ENCODE data around the gene ADORA3.

Gene ADORA3

DNA sequence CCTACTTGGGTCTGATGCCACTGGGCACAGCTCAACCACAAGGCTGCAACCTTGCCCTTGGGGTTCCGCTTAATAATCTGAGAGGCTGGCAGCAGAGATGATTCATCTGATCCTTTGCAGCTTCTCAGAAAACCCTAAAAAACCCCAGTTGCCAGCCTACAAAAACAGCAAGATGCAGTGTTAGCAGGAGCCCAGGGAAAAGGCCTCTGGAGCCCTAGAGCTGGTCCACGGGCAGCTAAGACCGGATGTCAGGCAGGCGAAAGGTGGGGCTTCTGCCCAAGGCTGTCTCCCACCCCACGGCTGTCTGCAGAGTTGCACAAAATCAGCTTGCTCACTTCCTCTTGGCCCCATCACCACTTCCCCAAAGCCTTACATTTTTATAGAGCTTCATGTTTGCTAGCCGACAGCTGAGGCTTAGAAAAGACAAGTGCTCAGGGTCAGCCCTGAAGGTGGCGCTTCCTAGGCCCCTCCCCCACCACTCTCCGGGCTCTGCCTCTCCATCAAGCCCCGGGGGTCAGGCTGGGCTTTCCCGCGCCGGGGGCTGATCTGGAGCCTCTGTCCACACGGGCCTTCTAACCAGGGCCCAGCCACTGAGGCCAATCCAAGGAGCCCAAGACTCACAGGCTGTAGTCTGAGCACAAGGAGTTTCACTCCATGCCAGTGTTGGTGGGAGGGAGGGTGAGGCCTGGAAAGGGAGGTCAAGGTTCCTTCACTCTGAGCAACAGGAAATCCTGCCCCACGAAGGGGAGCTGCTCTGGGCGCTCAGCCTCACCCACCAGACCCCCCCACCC, 4.2 kb upstream of the ADORA3 start:
- DNase-seq, result peak; percentile 84

DNA sequence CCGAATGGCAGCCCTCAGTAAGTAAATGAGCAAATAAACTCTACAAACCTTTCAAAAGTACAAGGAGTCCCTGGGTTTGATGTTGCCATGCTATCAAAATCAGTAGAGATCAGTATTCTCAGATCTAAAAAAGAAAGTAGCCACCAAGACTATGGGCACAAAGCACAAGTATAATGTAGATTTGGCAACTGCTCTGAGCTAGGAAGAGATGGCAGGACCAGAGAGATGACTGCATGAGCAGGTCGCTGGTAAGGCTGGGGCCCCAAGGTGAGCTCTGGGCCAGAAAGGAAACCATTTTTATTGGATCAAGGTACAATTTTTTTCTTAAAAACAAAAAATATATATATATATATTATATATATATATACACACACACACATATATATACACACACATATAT, 3.1 kb upstream of the ADORA3 start:
- no peak for DNase-seq

DNA sequence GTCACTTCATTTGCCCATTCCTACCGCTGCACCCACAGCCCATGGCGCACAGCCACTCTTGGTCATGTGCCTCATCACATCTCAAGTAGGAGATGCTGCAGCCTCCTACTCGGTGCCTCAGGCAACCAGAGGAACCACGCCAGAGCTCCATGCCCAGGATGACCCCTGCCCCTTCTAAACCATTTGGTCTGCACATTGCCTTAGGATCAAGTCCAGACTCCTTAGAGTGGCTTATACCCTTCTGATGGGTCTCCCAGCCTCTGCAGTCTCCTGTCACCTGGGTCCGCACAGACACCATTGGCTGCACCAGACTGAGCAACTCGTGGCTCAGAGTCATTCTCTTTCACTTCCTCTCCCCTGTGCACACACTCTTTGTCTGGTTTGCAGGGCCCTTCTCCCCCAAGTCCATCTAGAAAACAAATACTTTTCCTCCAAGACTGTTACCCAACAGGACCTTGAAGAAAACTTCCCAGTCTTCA, 2.2 kb upstream of the ADORA3 start:
- peak; percentile 70 for DNase-seq

DNA sequence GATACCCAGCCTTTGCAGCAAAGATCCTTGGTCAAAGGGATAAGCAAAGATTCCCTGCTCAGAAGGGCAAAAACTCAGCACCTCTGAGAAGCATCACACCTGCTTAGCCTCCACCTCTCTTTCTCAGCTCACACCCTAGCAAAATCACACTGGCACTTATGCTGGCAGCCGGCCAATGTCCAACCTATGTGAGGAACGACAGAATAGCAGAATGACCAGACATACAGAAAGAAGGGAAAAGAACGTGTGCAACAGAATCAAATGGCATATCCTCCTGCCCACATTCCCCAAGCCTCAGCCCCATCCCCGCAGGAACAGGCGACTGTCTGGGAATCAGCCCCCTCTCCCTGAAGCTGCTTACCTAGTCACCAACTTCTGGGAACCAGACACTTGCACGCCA, 664 bp upstream of the ADORA3 start:
- DNase-seq, result no peak

DNA sequence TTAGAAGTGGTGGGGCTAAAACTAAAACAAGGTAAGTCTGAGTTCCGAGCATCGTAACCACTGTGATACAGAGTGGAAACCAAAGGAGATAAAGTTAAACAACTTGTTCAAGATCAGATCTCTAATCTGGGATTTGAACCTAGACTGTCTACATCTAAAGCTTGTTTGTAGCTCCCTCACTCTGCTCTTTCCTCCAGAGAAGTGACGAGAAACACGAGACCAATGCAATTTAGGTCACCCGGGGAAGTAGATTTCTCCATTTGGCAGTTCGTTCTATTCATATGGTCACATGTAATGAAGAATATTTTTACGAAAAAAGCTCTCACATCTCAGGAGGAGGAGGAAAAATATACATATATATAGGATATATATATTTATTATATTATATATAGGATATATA, 1.8 kb downstream of the ADORA3 start:
- no peak for DNase-seq

DNA sequence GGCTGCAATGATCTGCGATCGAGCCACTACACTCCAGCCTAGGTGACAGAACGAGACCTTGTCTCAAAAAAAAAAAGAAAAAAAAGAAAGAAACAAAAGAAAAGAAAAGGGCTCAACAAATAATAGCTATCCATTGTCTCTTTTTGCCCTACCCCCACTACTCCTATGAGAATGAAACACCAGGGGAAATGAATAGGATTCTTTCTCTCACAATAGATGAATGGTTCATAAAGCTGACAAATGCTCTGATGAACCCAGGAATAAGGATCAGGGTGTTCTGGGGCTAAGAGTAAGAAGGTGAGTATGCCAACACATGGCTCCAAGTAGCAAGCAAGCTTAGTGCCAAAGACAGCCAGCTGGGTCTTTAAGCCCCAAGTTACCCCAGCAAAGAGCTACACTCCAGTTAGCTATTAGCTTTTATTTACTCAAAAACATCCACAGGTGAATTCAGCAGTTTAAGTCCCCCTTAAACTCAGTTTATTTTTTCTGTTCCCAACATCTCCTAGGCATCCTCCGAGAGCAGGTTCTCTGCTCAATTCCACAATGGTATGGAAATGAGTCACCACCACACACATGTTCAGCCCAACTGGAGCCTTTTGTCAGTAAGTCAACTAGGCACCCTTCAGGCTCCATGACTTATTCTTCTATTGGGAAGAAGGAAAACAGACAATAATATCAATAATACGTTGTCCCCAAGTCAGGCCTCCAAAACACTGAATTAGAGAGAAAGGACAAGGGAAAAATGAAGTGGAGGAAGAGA, 4.2 kb downstream of the ADORA3 start:
- no peak for DNase-seq

DNA sequence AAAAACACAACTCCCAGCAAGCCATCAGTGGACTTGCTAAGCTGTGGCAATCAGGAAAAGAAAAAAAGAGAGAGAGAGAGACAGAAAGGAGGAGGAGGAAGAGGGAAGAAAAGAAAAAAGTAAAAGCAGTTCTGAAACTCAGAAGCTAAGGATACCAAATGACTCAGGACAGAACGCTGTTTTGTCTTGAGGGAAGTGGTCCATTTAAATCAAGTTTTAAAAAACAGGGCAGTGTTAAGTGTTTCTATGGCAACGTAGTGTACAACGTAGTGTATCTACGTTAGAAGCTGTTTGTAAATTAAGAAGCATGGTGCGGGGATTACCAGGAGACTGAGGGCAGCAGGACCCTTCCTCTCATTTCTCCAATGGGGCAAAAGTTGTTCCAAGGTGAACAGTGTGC, 5.8 kb downstream of the ADORA3 start:
- DNase-seq, result no peak

DNA sequence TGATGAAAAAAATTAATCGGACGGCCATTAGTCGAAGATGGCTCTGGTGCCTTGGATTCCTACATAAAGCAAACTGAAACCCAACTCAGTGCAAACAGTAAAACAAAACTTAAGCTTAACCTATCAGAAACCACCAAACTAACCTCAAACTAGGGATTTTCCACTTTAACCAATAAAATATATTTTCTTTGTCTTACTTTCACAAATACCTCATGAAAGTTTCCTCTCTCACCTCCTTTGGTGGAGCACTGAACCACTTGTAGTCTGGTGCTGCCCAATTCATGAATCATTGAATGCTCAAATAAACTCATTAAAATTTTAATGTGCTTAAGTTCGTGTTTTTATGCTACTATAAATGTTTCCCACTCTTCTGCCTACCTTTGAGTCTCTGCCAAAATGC, 7.0 kb downstream of the ADORA3 start:
- DNase-seq, result no peak

DNA sequence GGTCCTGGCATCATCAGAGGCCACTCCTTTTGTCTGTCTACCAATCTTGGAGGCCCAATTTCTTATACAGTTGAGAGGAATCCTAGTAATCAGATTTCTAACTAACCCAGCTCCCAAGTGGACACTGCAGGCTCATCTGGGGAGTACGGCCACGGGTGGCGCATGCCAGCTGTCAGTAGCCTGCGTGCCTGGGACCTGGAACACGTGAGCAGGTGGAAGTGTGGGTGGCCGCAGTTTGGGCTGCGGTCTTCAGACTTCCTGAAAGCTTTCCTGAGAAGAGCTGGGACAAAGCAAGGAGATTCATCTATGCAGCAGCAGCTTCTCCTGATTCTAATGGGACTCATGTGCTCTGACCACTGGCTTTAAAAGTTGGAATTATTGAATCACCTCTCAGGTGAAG, 12.4 kb downstream of the ADORA3 start:
- DNase-seq, result no peak

DNA sequence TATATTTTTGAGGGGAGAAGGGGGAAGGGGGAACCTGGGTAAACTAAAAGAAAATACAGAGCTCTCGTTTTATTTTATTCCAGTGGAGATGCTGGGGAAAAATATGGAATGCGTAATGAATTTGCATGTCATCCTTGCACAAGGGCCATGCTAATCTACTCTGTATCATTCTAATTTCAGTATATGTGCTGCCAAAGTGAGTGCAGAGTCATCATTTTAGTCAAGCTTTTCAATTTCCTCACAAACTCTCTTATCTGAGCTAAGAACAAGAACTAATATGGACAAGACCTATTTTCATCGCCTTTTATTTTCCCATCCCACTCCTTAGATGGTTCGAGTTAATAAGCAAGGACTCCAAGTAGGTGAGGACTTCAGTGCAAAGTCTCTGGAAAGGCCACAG, 13.2 kb downstream of the ADORA3 start:
- DNase-seq, result no peak

DNA sequence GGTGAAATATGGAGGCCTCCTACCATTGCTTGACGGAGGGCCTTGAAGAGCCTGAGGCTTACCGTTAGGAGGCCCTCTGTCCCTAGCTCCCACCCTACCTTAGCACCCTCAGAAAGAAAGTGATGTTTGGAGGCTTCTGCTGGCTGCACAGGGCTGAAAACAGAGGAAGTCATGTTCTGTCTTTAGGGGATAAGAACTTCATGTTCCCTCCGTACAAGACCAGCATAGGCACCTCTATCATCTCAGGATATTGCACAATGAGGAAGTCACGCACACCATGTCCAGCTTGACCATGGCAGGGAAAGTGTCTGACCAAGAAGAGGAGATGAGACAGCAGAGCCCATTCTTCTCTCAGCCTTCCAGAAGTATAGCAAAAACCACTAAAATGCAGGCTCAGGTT, 13.8 kb downstream of the ADORA3 start:
- peak; percentile 24 for DNase-seq

DNA sequence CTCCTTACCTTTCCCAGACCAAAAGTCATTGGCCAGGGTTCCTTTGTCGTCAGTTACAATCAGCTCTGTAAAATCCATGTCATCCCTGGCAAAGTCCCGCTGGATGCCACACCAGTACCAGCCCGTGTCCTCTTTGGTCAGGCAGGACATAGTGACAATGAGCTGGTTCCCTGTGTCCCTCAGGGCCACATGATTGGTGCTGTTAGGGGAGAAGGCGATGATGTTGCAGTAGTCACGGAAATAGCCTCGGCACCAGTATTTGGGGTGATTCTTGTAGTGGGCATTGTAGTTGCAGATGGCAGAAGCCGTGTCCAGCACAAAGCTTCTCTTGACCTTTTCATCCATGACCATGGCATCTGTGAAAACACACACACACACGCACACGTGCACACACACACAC, 14.8 kb downstream of the ADORA3 start:
- DNase-seq, result no peak

DNA sequence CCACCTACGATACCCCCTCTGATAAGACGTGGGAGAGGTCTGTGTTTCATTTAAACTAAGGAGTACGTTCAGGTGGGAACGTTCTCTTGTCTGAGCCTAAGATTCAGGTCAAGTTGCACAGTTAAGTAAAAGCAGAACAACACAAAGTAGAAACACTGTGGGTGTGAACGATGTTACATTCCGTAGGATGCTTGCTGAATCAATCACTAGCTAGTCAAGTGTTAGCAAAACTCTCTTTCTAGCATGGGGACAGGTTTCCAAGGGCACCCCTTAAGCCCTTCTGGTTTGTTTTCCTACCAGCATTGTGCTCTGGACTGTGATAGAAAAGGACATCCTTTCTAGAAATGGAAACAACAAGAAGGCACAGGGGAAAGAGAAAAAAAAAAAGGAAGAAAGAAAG, 16.3 kb downstream of the ADORA3 start:
- no peak for DNase-seq

DNA sequence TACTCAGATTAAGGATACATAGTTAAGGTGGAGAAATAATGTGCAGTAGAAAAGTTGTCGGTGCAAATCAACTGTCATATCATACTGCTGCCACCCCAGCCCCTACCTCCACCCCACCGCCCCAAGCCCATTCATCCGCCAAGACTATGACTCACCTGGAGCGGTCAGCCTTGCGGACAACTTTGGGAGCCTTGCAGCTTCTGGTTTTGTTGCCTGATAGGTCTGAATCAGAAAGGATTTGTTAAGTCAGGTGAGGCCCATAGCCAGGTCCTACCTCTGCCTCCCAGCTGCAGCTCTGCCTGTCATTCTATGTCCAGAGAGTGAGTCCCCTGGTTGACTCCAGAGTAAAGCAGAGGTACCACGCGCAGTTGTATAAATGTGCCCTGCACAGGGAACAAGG, 17.0 kb downstream of the ADORA3 start:
- DNase-seq, result no peak

DNA sequence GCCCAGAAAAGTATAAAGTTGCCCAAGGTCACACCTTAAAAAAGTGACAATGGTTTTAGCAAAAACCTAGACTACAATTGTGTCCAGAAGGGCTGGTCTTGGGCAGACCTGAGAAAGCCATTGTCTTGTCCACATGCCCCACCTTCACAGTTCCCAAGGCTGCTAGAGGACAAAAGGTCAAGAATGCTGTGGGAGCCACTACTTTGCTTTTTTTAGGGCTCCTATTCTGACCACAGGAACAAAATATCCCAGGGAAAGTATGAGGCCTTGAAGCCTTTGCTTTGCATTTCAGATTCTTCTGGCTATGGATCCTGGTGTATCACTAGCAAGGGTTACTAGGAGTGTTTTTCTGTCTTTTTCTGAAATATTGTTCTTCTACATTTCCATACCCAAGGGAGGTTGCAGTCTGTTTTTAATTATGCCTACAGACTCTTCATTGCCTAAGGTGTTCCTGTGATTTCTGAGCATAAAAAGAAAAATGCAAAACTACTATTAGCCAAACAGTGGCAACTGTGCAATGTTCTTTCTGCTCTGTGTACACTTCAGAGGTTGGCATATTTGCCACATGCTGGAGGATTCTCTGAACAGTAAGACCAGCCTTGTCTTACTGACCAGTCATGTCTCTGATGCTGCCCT, 18.9 kb downstream of the ADORA3 start:
- DNase-seq, result no peak

DNA sequence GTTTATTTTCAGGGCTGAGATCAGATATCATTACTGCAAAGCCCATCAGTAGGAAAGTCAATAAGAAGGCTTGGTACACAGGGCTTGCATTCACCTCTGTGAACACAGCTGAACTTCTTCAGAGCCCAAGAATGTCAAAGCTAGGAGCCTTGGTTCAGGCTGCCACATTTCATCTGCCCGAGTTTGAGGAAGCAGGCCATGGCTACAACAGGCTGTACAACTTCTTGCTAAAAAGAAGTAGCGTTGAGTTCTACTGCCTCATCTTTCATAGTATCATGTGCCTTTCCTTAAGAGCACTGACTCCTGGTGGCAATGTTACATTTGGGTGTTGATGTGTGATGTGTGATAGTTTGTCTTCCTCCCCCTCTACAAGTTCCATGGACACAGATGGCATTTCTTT, 19.6 kb downstream of the ADORA3 start:
- DNase-seq, result no peak

DNA sequence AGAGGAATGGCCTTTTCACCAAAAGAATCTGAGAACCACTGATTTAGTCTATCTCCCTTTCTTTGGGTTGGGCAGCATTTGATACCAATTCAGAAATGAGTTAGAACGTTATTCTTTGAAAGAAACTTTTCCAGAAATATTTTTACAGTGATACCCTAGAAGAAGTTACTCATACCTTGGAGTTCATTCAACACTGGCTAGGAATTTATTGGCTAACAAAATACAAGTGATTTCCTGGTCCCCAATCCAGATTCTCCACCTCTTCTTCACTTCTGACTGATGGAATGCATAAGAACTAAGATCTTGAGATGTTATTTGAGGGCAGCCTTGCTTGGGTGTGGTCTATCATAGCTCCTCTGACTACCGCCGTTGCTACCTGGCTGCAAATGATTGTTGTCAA, 20.3 kb downstream of the ADORA3 start:
- DNase-seq, result no peak

DNA sequence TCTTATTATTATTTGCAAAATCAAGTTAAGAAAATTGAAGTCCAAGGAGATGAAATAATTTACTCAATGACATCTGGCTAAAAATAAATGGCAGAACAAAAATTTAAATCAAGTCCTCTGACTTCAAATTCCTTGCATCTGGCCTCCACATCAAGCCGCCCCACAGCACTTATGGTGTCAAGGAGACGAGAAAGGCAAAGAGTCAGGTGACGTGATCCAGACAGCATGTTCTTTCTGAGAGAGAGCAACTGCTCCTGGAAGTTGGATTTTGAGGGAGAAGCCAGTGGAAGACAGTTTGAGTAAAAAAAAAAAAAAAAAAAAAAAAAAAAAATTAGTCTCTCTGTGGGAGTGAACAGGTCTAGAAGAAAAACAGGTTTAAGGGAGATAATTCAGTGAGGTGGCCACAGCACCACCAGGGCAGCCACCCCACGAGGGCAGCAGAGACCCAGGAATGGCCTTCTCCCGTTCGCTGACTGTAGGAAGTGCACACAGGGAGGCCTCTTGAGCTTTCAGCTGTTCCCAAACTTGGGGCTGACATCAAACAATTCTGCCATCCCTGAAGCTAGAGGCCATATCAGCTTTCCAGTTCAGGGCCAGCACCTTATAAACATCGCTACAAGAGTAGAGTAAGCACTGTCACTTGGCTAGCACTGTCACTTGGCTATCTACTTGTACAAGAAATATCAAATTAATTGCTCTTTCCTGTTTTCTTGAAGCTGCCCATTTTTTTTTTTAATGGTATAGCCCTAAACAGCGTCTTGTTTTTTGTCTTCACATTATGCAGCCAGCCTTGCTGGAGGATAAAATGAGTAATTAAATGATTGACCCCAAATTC, 21.8 kb downstream of the ADORA3 start:
- peak; percentile 68 for DNase-seq

DNA sequence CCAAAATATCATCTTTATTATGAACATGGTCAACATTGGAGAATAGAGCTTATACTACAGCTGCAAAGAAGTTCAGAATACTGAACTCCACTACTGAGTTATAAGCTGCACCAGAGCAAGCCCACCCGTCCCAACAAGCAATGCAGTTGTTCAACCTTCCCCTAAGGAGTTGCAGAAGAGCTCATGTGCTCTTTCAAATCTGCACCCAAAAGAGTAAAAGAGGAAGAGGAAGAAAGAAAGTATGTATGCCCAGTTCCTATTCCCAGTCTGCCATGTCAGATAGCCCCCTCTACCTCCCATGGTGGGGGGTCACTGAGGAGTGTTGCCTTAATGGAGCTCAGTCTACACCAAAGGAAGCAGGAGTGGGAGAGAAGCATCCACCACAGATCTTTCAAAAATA, 22.8 kb downstream of the ADORA3 start:
- DNase-seq, result no peak

DNA sequence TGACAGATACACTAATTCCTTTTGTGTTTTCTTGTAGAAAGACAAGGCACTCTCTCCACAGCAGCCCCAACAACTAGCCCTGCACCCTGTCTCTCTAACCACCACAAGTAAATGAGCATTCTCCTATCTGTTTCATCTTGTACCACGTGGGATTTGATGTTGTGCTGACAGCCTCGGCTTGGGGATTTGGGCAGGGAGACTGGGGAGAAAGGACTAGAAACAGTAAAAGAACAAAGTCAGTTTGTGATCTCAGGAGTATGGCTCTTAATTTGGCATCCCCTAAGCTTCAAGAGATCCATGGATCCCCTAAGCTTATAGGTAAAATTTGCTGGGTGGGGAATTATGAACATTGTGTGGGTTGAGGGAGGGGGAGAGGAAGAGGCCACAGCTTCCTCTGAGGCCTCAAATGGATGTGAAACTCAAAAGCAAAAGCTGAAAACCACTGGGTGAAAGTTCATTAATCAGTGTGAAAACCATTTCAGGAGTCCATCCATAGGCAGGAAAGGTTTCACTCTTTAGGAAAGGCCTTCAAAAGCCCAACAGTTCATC, 26.6 kb downstream of the ADORA3 start:
- DNase-seq, result peak; percentile 29

DNA sequence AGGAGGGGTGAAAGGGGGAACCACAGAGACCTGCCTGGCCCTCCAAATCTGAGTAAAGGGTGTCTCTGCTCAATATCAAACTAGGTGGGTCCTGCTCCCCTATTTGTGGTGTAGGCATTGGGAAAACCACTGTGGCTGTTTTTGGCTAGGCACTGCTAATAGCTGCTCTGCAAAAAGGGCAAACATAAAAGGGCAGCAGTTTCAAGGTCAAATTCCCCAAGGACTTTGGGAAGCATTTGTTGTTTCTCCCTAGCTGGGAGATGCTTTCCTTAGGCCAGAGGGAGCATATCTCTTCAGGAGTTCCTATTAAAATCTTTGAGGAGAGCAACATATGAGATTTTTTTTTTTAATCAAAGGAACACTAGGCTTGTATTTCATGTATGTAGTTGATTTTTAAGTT, 27.2 kb downstream of the ADORA3 start:
- DNase-seq, result no peak

DNA sequence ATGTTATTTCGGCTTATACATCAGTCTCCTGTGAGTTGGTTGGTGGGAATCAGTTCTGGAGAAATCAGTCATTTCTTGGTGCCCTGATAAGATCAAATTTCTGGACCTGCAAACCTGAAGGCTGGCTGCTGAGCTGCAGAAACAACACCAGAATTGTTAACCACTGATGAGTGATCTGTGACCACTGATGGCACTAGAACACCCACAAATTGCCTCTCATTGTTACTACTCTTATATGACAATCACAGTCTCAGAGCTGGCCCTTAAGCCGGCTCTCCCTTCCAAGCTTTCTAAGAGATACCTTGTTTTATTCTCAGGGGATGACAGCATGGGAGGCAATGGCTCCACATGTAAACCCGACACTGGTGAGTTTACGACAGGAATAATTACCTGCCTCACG, 27.7 kb downstream of the ADORA3 start:
- no peak for DNase-seq

DNA sequence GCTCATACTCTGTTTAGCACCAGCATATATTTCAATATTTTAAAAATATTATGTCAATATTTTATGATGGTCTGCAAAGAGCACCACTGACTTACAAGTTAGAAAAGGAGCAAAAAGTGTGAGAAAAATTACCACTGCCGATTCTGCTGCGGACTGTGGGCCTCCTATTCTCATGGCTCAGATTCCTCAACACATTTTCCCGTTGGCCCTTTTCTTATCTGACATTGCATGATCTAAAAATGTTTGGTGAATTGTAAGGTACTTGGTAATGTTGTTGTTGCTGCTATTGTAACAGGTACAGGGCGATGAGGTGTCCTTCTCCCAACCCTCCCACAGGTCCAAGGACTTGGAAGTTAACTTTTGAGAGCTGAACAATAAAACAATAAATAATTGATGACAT, 28.9 kb downstream of the ADORA3 start:
- DNase-seq, result no peak

All from CD4-positive, alpha-beta T cell treated with Interleukin-15 for 1 hour (primary cell).